Stimulated activated CD4-positive, alpha-beta T cell treated with anti-CD3 and anti-CD28 coated beads, Interleukin-15, amount 100 ng/mL, for 1 hour (primary cell): ENCODE measurements around the gene RHBG.

Experiments
- DNase-seq, 2 donors: peaks; one replicate each; pipeline ENCODE4 v3.0.0-alpha.2; 2020; ENCODE audit warnings: low read depth in 1 of 2, low spot score in 1 of 2

RHBG gene

GRCh38 chr1:156406251-156406650, 37.2 kb downstream of the RHBG start:
- DNase-seq, result no peak

- no peak for DNase-seq
These were observed 38.3 kb downstream of the RHBG start for GRCh38 chr1:156407344-156407743.

DNA sequence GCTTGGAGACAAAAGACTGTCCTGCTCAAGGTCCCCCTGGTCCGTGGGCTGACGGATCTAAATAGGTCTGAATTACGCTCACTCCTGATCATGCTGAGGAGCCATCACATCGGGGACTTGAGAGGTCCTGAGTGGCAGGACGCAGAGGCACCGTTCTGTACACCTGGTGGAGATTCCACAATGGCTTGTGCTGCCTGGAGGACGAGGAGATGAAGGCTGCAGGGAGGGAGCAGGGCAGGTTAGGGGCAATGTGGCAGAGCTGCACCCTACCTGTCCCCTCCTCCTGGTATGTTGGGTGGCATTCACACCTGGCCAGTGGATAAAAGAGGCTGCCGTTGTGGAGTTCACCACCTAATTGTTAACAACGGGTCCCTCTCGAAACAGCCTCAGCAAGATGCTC, 38.7 kb downstream of the RHBG start:
- no peak for DNase-seq

GRCh38 chr1:156409439-156409838, 40.4 kb downstream of the RHBG start:
- DNase-seq, result no peak

DNA sequence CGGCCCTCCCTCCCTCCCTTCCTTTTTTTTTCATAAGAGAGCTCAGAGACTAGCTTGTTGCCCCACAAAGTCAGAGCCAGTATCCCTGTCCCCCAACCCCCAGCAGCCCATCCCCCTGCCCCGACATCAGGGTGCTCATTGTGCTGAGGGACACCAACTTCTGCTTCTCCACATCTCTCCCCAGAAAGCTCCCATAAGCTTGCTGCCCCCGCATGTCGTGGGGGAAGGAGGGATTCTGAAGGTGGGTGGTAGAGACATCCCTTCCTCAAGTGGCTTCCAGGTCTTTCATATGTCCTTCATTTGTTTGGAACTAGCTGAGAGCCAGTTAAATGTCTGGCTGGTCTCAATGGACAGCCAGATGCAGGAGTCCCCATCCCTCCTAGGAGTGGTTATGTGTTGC, 41.2 kb downstream of the RHBG start:
- no peak for DNase-seq

DNA sequence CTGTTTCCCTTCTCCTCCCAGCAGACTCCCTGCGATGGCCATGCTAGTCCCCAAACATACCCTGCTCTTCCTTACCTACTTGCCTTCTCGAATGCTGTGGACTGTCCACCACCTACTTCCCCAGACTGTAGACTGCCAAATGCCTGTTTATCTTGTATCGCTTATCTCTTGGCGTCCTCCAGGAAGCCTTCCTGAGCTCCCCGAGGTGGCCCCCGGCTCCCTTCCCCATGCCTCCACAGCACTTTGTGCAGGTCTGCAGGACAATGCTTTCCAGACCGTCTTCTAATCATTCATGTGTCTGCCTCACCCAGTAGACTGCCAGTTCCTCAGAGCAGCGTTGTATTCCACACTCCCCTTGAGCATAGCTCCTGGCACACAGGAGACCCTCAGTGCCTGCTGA, 41.7 kb downstream of the RHBG start:
- no peak for DNase-seq

DNA sequence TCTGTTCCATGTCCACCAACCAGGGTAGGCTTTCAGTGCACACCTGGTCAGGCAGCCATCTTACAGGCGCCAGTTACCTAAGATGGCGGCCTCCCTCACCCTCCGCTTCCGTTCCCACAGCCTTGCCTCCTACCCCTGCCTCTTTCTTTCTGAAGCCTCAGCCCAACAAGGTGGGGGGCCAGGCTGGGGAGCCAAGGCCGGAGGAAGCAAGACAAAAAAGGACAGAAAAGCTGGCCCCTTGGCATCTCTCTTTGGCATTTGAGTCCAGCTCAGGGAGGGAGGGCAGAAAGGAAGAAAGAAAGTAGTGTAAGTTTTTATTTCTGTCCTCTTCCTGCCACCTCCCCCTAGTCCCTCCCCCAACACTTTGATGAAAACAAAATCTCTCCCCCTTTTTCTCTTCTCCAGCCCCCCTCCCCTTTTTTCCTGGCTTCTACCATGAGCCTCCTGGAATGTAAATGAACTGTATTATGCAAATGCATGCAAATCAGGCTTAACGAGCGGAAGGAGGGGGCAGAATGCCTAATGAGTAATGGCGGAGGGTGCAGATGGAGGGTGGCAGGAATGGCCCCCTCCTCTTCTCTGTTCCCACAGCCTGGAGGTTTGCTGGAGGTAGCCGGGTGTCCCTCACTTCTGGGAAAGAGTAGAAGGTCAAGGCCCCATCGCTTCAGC, 43.8 kb downstream of the RHBG start:
- DNase-seq, result no peak

DNA sequence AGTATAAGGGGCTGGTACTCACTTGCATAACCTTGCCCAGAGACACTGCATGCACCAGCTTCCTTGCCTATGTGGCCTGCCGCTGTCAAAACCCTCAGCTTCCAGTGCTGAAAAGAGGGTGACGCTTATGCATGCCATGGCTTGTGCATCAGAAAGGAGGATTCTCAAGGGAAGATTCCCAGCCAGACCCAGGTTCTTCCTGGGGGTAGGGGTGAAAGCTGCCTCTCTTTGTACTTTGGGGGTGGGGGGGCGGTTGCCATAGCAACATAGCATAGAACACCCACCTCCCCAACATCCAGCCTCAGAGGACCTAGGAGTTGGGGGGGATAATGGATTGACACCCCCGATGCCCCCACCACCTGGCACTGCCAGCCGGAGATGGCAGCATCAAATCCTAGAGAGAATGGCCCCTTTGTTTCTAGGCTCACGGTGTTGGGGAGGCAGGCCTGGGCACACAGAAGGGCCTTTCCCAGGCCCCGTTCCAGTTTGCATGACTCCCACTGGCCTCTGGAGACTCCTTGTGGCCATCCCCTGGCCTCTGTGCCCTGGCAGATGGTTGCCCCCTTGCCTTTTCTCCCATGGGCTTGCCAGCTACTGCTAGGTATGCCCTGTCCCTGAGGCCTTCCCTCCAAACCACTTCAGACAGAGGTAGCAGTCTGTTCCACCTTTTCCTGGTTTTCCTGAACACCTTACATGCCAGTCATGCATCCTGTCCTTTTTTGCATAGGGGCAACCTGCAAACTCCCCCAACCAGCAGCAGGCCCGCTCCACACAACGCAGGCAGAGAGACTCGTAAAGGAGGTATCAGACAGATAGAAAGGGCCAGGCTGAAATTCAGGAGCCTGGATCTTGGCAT, 44.6 kb downstream of the RHBG start:
- no peak for DNase-seq

GRCh38 chr1:156414461-156415064, 45.6 kb downstream of the RHBG start:
- DNase-seq, result no peak

DNA sequence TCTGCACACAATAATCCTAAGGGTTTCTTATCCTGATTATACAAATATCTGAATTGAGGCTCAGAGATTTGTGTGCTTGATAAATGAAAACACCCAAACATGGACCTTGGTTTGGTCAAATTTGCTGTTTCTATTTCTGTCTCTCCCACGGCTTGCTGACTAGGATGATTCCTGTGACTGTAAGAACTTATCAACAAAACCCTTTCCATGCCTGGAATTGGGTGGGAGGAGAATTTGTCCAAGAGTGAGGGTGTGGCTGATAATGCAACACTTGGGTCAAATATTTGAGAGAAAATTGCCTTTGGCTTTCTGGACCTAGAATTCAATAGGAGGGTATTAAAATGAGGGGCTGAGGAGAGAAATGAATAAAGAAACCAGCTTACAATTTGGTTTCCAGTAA, 48.0 kb downstream of the RHBG start:
- no peak for DNase-seq

DNA sequence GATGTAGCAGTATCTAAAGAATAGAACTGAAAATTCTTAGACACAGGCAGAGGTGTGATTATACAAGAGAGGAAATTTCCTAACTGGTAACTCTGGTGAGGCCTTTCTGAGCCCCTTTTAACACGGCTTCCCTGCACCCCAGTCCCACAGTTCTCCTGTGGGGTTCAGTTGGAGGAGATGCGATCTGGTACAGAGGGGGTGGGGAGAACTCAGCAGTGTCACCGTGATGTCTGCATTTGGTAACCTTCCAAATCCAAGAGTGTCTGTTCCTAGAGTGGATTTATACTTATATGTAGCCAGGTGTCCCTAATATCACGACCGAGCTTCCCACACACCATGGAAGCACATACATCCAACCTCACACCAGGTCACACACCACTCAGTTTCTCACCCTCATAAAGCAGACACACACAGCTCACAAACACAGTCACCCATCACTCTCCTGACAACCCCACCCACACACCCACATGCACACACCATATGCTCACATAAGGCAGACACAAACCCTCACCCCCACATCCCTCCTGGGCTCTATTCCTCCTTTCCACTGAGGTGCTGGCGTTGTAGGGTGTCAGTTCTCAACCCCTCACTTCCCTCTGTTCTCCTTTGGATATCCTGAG, 48.5 kb downstream of the RHBG start:
- DNase-seq, result no peak

DNA sequence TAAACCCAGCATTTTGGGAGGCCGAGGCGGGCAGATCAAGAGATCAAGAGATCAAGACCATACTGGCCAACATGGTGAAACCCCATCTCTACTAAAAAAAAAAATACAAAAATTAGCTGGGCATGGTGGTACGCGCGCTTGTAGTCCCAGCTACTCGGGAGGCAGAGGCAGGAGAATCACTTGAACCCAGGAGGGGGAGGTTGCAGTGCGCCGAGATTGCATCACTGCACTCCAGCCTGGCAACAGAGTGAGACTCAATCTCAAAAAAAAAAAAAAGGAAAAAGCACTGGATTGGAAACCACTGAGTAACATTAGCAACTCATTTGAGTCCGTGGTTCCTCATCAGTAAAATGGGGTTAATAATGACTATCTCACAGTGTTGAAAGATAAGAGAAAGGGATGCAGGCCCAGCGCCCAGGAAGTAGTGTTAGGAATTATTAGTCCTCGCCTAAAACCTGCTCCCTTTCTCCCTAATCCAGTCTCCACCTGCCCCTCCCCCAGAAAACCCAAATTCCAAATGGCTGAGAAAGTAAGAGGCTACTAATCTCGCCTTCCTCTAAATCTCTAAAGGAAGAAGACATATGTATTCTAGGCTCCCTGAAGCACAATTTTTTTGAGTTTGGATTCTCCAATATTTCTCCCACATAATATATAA, 49.5 kb downstream of the RHBG start:
- no peak for DNase-seq

DNA sequence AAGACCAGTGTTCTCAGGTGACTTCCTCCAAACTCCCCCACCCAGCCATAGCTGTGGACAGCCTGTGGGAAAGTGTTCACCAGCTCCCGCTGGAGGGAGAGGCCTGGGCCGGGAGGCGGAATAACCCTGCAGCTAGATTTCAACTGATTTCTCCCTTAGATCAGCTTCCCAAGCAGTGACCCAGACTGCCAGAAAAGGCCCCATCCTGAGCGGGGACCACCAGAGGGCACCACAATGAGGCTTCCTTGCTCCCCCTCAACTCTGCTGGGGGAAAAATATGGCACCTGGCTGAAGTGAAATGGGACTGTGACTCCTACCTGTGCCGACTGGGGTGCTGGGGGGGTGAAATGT, 50.8 kb downstream of the RHBG start:
- no peak for DNase-seq

GRCh38 chr1:156420205-156421061, 51.4 kb downstream of the RHBG start:
- DNase-seq, result peak in 1 of 2 donors; percentile 33

DNA sequence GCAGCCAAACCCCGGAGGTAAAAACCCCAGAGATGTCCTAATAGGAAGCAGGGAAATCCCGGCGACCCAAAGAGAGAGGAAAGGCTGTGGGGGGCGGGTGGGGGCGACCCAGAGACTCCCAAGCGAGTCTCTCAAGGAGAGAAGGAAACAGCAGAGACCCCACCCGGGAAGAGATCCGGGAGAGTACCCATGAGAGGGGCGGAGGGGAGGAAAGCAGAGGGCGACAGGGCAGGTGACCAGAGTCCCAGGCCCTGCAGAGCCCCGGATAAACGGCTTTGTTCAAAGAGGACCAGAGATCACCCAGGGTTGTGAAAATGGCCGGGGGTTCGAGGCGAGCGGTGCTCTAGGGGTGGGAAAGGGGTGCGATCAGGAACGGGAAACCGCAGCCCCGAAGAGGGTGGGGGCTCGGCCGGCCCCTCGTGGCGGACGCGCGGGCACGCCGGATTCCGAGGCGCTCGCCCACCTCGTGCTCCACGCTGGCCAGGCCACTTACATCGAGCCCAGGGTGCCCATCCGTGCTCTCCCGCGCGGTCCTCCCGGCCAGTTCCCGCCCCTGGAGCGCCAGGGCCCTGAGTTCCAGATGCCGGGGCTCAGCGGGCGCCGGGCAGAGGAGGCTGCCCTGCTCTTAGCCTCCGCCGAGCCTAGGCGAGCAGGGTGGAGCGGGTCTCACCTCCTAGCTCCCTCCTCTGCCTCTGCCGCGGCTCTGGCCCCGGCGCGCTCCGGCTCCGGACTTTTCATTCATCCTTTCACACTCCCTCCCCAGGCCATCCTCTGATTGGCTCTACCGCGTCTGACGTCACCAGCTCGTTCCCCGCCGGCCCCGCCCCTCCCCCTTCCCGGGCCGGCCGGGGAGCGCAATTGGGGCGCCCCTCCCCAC, 52.3 kb downstream of the RHBG start:
- DNase-seq, result peak in 1 of 2 donors; percentile 51

- DNase-seq, result no peak
These were observed 53.1 kb downstream of the RHBG start for GRCh38 chr1:156421939-156422601.

DNA sequence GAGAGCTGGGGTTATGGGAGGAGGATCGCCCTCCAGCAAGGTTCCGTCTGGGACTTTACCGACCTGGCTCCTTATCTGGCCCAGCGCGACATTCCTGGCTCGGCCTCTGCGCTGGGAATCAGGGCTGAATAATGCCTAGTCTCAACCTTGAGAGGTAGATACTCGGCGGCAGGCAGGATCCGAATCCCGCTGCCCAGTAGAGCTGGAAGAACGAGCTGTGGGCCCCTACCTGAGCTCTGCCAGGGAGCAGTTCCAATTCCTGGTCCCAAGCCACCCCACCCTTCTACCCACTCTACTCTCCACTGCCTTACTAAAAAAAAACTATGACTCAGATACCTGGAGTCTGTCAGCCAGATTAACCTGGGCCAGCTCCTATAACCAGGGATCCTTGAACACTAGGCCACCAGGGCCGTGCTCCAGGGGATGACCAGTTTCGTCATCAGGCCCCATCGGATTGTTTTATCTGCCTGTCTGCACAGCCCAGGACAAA, 53.6 kb downstream of the RHBG start:
- DNase-seq, result no peak

DNA sequence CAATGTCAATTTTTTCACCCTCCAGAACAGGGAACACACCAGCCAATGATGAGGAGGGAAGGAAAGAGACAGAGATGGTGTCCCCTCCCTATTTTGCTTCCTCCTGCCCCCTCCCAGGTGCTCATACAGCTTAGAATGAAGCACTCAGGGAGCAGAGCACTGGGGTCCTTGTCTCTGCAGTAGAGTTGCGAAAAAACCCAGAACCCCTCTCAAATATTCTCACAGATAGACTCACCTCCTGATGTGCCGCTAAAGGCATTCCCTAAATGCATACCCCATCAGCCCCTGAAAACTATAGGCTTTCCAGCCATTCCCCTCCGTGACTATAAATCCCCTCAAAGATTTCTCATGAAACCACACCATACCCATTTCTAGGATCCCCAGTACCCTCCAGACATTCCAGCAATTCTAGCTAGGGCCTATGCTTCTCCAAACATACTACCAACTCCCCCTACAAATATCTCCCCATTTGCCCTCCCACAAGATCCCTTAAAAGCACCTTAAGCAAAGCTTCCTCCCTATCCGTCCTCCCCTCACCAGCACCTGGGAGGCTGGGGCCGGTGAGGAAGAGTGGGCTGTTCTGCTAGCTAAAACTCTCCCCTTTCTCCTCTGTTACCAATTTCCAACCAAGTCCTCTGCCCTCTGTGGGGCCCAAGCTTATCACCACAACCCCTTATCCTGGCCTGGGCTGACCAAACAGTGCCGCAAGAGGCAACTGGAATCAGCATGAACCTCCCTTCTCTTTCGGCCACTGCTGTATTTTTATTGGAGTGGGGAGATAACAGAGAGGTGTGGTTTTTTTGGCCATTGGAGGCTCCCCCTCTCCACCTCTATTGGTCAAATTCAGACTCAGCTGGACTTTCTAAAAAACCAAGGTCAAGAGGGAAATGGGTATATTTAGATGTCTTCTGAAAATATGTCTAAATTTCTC, 54.7 kb downstream of the RHBG start:
- DNase-seq, result no peak
